GM23248 (cell line): ENCODE measurements around the gene ZBTB20.

Experiments used
- EZH2 ChIP-seq: fragments of 200-600 bp; sonication (generic); IDR thresholded peaks from 2 replicates; pipeline ENCODE4 v1.6.1; 2018; ENCODE audit warnings: antibody characterized with exemption, mild to moderate bottlenecking; ENCODE audit not compliant: insufficient read depth, poor library complexity, severe bottlenecking
- EZH2phosphoT487 ChIP-seq: fragments of 200-600 bp; sonication (generic); IDR thresholded peaks from 2 replicates; pipeline ENCODE4 v1.6.1; 2018; ENCODE audit warnings: antibody characterized with exemption, moderate library complexity, mild to moderate bottlenecking, low read depth; ENCODE audit not compliant: insufficient read depth

GRCh38 chr3:114619771-114620170, 527.3 kb downstream of the ZBTB20 start:
- no peak for TF ChIP-seq EZH2
- no peak for TF ChIP-seq EZH2phosphoT487
